SJCRH30 (cell line): ENCODE measurements around the gene ZNF276. TPM values are rescaled to one million over a fixed set of nuclear protein-coding genes. Genes with fewer than 3 reads are reported as not detected.

Experiments
- DNase-seq, 2 experiments: peaks; one replicate each; pipeline ENCODE4 v3.0.0-alpha.2; 2015 to 2020
- H3K27ac ChIP-seq: fragments of 250-450 bp; sonication (Bioruptor Pico); 2 replicates; pipeline ENCODE4 v1.5.1; 2020; ENCODE audit warnings: mild to moderate bottlenecking, moderate library complexity
- H3K27me3 ChIP-seq: fragments of 250-450 bp; sonication (Bioruptor Pico); 2 replicates; pipeline ENCODE4 v1.5.1; 2020; ENCODE audit warnings: mild to moderate bottlenecking, moderate library complexity
- H3K36me3 ChIP-seq: fragments of 250-450 bp; sonication (Bioruptor Pico); 2 replicates; pipeline ENCODE4 v1.5.1; 2020; ENCODE audit warnings: mild to moderate bottlenecking, moderate library complexity
- H3K4me1 ChIP-seq: fragments of 250-450 bp; sonication (Bioruptor Pico); 2 replicates; pipeline ENCODE4 v1.5.1; 2020; ENCODE audit warnings: mild to moderate bottlenecking, moderate library complexity
- H3K4me3 ChIP-seq: fragments of 250-450 bp; sonication (Bioruptor Pico); 2 replicates; pipeline ENCODE4 v1.5.1; 2020; ENCODE audit warnings: mild to moderate bottlenecking, moderate library complexity
- H3K9me3 ChIP-seq: fragments of 250-450 bp; sonication (Bioruptor Pico); replicated peaks from 2 replicates; pipeline ENCODE4 v1.5.1; 2020; ENCODE audit warnings: mild to moderate bottlenecking, moderate library complexity
- total RNA-seq: library from RNA; depleted of rRNA; stranded (reverse); fragments of >200 nt; shearing (Covaris generic); gene quantifications from 2 replicates; pipeline ENCODE4 v1.2.3, GENCODE V29; 2014

ZNF276 gene
- total RNA-seq, 1 experiment from 2014 or later = 13.3 TPM

DNA sequence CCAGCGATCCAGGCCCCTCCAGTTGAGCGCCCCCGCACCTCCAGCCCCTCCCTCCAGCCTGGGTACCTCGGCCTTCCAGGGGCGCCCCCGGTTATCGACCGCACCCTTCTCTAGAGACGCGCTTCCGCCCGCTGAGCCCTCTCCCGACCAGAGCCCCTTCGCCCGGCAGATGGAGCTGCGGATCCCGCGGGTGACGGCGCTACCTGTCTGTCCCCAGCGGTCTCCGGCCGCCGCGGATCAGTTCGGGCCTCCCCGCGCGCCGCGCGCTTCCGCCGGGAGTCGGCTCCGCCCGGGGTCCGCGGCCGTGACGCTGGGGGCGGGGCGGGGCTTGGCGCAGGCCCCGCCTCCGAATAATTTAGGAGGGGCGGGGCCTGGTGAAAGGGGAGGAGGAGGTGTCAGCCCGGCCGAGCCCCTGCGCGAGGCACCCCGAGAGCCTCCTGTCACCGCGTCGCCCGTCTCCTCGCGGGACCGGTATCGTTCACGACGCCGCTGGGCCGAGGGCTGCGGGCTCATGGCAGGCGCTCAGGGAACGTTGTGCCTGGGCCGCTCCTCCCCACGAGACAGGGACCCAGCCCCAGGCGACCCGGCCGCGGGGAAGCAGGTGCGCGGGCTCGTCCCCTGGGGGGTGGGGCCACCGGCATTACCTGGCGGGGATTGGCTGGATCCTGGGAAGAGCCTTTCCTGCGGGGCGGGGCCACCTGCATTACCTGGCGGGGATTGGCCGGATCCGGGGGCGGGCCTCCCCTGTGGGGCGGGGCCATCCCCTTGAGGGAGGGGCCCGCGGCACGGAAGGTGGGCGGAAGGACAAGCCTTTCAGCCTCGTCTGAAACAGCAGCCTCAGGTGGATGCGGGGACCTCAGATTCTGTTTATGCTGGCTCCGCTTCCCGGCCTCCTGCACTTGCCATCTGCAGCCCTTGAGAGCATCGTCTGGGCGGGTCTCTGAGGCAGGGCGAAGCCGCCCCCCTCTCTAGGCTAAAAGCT lies 19.6 kb upstream of the ZNF276 start, which contains the start of gene SPATA2L:
SPATA2L (minus strand) TSS at position 281 of the 982 bp plus-strand sequence. CDS start 473 bp downstream, outside the sequence.
- H3K27me3 ChIP-seq = no peaks in the 10 kb centered on the region
- H3K36me3 ChIP-seq = no peaks in the 10 kb centered on the region
- peak within 1 kb of the TSS; percentile 63 for H3K4me3 ChIP-seq
- peak; percentile 93 for DNase-seq
- H3K27ac ChIP-seq = no peak within 1 kb of the TSS
- peaks cover 23% of the 10 kb centered on the region for H3K4me1 ChIP-seq
- no peaks in the 10 kb centered on the region for H3K9me3 ChIP-seq

DNA sequence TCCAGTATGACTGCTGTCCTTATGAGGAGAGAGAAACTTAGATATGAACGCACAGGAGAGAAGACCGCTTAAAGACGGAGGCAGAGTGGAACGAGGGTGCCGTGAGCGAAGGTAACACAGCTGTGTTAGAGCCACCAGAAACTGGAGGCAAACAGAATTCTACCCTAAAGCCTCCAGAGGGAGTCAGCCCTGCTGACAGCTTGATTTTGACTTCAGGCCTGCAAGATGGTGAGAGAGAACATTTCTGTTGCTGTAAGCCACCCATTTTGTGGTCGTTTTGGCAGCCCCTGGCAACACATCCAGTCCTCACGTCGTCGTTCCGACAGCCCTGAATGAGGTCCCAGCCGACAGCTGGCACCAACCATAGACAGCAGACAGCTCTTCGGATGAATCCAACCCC lies 17.1 kb upstream of the ZNF276 start:
- H3K4me3 ChIP-seq = no peak overlapping the region
- H3K4me1 ChIP-seq = peaks cover 10% of the 10 kb centered on the region; the same call in 1 of the 2 replicates
- no peaks in the 10 kb centered on the region for H3K9me3 ChIP-seq
- no peak overlapping the region for H3K27ac ChIP-seq
- no peak for DNase-seq
- H3K36me3 ChIP-seq = no peaks in the 10 kb centered on the region
- no peaks in the 10 kb centered on the region for H3K27me3 ChIP-seq

- Histone ChIP-seq H3K9me3 (no peaks in the 10 kb centered on the region), H3K27ac (no peak overlapping the region), H3K4me1 (peaks cover 5% of the 10 kb centered on the region; the same call in 1 of the 2 replicates), H3K36me3 (no peaks in the 10 kb centered on the region), H3K4me3 (no peak overlapping the region), H3K27me3 (no peaks in the 10 kb centered on the region)
- DNase-seq = no peak
Measured at GRCh38 chr16:89705006-89705405, 16.3 kb upstream of the ZNF276 start.

GRCh38 chr16:89706518-89707260 lies 14.6 kb upstream of the ZNF276 start:
- Histone ChIP-seq H3K27me3 (no peaks in the 10 kb centered on the region), H3K9me3 (no peaks in the 10 kb centered on the region), H3K4me3 (no peak overlapping the region), H3K36me3 (no peaks in the 10 kb centered on the region), H3K4me1 (no peaks in the 10 kb centered on the region), H3K27ac (no peak overlapping the region)
- no peak for DNase-seq

GRCh38 chr16:89707695-89708094 lies 13.6 kb upstream of the ZNF276 start:
- Histone ChIP-seq H3K4me1 (no peaks in the 10 kb centered on the region), H3K9me3 (no peaks in the 10 kb centered on the region), H3K4me3 (no peak overlapping the region), H3K27me3 (no peaks in the 10 kb centered on the region), H3K36me3 (no peaks in the 10 kb centered on the region), H3K27ac (no peak overlapping the region)
- DNase-seq = no peak

DNA sequence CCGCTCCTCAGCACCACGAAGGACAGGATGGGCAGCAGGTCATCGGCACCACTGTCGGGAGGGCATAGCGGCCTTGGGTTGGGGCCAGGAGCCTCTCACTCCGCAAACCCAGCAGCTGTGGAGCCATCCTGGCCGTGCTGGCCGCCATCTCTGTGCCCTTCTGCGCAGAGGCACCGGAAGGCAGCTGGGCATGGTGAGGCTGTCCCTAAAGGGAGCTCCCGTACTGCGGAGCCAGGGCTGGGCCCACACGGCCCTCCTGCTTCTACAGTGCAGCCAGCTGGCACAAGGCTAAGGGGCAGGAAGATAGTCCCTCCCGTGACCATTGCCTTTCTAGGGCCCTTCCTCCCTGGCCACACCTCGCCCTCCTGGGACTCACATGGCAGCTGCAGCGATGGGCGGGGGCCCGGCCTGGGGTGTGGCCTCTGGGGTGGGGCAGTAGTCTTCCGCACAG lies 12.8 kb upstream of the ZNF276 start:
- H3K27me3 ChIP-seq = no peaks in the 10 kb centered on the region
- H3K4me3 ChIP-seq = no peak overlapping the region
- no peaks in the 10 kb centered on the region for H3K9me3 ChIP-seq
- DNase-seq = no peak
- no peaks in the 10 kb centered on the region for H3K36me3 ChIP-seq
- H3K4me1 ChIP-seq = no peaks in the 10 kb centered on the region
- H3K27ac ChIP-seq = no peak overlapping the region

DNA sequence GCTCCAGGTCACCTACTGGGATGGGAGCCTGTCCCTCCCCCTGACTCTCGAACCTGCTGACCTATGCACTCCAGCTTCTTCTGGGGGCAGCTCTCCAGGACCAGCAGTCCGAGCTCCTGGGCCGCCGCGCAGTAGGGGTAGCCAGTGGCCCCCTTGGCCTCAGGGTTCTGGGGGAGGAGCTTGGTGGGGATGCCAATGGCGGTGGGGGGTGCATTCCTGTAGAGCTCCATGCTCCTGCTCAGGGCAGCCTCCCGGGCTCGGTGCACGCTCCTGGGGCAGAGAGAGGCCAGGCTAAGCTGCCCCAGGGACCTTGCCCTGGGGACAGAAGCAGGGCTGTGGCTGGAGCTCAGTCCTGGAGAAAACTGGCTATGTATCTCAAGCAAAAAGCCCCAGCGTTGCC lies 12.2 kb upstream of the ZNF276 start:
- H3K4me1 ChIP-seq = no peaks in the 10 kb centered on the region
- H3K4me3 ChIP-seq = no peak overlapping the region

DNA sequence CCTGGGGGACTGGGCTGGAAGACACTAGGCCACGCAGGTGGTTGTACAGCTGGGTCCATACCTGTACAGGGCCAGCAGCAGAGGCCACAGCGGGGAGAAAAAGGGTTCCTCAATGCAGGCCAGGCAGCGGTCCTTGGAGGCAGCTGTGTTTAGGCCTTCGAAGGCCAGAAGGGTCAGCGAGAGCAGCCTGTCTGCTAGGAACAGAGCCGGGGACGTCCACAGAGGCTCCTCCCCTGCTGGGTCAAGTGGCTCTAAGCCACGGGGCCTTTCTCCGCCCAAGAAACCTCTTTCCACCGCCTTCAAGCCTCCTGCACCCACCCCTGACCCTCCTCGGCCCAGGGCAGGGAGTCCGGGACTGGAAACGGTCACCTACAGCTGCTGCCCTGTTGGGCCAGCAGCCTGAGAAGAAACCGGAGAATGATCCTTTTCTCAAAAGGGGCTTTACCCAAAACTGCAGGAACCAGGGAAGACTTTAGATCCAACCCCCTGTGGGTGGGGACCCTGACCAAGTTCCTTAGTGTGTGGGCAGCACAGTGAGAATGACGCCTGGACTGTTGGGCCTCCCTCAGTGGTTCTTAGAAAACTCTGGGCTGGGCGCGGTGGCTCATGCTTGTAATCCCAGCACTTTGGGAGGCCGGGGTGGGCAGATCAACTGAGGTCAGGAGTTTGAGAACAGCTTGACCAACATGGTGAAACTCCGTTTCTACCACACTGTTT lies 11.5 kb upstream of the ZNF276 start:
- Histone ChIP-seq H3K4me3 (no peak overlapping the region), H3K36me3 (no peaks in the 10 kb centered on the region), H3K27me3 (no peaks in the 10 kb centered on the region), H3K4me1 (no peaks in the 10 kb centered on the region), H3K27ac (no peak overlapping the region), H3K9me3 (no peaks in the 10 kb centered on the region)
- no peak for DNase-seq

More for the DNA sequence above, 12.2 kb upstream of the ZNF276 start:
- DNase-seq = no peak
- H3K27me3 ChIP-seq = no peaks in the 10 kb centered on the region
- no peaks in the 10 kb centered on the region for H3K9me3 ChIP-seq
- no peak overlapping the region for H3K27ac ChIP-seq
- H3K36me3 ChIP-seq = no peaks in the 10 kb centered on the region

DNA sequence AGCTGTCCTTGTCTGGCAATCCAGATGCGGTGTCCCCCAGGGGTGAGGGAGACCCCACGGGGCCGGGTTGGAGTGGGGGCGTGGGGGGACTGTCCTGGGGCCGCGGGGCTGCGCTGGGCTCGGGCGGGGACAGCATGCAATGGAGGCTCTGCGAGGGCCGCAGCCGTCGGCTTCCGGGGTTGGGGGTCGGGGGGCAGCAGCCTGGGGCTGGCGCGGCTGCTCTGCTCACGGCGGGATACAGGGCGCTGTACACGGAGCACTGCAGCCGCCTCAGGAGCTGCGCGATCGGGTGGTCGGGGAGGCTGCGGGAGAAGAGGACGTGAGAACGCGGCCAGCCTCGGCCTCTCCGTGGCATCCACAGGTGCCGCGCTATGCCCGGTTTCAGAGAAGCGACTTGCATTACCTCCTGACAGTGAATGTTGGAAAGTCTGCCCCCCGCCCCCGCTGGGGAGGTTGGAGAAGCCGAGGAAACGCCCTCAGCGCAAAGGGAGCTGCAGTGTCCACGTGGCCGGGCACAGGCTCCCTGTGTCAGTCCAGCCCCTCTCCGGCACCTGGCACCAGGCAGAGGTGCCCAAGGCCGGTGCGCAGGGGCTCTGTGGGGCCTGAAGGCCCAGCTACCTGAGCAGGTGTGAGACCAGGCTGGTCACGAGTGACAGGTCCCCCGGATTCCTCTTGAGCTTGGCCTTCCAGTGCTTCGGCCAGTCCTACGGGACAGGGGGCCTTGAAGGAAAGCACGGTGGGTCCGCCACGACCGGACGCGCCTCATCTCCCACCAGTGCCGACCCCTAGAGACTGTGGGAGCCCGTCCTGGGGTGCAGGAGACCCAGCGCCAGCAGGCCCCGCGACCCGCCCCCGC lies 10.4 kb upstream of the ZNF276 start:
- H3K4me3 ChIP-seq = no peak overlapping the region
- no peaks in the 10 kb centered on the region for H3K9me3 ChIP-seq
- H3K27ac ChIP-seq = no peak overlapping the region
- H3K36me3 ChIP-seq = no peaks in the 10 kb centered on the region
- no peak for DNase-seq
- no peaks in the 10 kb centered on the region for H3K4me1 ChIP-seq
- no peaks in the 10 kb centered on the region for H3K27me3 ChIP-seq

DNA sequence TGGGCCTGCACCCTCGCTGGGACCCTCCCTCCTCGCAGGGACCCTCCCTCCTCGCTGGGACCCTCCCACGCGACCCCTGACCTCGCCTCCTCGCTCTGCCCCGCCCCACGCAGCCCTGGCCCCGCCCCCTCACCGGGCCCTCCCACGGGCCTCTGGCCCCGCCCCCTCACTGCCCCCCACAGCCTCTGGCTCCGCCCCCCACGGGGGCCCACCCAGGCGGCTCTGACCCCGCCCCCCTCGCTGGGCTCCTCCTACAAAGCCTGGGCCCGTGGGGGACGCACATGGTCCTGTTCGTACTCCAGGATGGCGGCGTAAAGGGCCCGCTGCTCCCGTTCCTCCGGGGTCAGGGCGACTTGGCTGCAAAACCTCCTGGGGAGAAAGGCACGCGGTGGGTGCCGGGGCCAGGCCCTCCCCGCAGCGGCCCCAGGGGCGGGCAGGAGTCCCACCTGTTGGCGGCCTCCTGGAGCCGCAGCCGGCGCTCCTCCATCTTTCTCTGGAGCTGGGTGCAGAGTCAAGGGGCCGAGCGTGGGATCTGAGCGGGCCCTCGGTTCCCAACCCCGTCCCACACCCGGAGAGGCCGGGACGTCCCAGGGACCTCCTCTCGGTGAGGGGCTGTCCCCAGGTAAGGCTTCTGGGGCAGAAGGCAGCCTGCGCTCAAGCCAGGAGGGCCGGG lies 9.6 kb upstream of the ZNF276 start:
- H3K27ac ChIP-seq = no peak overlapping the region
- DNase-seq = no peak

GRCh38 chr16:89712274-89712781 lies 9.0 kb upstream of the ZNF276 start:
- no peak for DNase-seq
- Histone ChIP-seq H3K27me3 (no peaks in the 10 kb centered on the region), H3K4me3 (no peak overlapping the region), H3K4me1 (no peaks in the 10 kb centered on the region), H3K36me3 (no peaks in the 10 kb centered on the region), H3K9me3 (no peaks in the 10 kb centered on the region), H3K27ac (no peak overlapping the region)

More for the DNA sequence above, 9.6 kb upstream of the ZNF276 start:
- no peak overlapping the region for H3K4me3 ChIP-seq
- H3K4me1 ChIP-seq = no peaks in the 10 kb centered on the region
- H3K36me3 ChIP-seq = no peaks in the 10 kb centered on the region
- no peaks in the 10 kb centered on the region for H3K27me3 ChIP-seq
- no peaks in the 10 kb centered on the region for H3K9me3 ChIP-seq

- Histone ChIP-seq H3K27me3 (no peaks in the 10 kb centered on the region), H3K4me3 (no peak overlapping the region), H3K36me3 (no peaks in the 10 kb centered on the region), H3K27ac (no peak overlapping the region), H3K4me1 (no peaks in the 10 kb centered on the region), H3K9me3 (no peaks in the 10 kb centered on the region)
- no peak for DNase-seq
Measured at GRCh38 chr16:89716493-89716892, 4.8 kb upstream of the ZNF276 start.

DNA sequence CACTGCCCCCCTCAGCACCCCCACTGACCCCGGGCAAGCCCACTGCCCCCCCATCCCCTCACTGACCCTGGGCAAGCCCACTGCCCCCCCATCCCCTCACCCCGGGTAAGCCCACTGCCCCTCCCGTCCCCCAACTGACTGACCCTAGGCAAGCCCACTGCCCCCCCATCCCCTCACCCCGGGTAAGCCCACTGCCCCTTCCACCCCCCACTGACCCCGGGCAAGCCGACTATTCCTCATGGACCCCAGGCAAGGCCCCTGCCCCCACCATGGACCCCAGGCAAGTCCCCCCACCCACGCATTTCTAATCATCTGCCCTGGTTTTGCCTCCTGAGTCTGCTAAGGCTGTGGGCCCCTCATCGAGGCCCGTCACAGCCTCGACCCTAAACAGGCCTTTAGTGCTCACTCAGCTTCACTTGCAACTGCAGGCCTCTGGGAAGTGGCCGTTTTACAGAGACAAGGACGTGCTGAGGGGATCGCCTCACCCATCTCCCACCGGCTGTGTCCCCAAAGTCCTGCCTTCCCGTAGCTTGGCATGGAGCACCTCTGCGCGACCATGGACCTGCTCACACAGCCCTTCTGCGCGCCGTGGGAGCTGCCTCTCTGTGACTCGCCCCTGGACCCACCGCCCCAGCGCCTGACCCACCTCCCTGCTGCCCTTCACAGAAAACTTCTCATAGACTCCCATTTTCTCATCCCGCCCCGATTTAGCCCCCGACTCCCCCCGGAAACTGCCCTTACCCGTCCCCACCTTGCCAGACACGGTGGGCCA lies 4.2 kb upstream of the ZNF276 start:
- no peak overlapping the region for H3K4me3 ChIP-seq
- no peak overlapping the region for H3K27ac ChIP-seq
- no peaks in the 10 kb centered on the region for H3K27me3 ChIP-seq
- H3K9me3 ChIP-seq = no peaks in the 10 kb centered on the region
- H3K36me3 ChIP-seq = no peaks in the 10 kb centered on the region
- H3K4me1 ChIP-seq = no peaks in the 10 kb centered on the region
- no peak for DNase-seq
